ENCODE results near the gene TBC1D12.

Gene TBC1D12

DNA sequence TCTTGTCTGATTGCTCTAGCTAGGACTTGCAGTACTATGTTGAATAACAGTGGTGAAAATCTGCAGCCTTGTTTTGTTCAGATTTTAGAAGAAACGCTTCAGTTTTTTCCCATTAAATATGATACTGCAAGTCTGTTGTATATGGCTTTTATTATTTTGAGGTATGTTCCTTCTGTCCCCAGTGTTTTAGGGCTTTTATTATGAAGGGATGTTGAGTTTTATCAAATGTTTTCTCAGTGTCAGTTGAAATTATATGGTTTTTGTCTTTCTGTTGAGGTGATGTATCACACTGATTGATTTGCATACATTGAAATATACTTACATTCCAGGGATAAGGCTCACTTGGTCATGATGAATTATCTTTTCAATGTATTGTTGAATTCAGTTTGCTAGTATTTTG is 82.8 kb downstream of the TBC1D12 start:
- in situ Hi-C loops (cut with HindIII; ENCODE audit: low sequenced_read_pairs) = no loop called here
- DNase-seq (ENCODE audit: low read depth) = no peak
- no peak overlapping the region for H3K4me3 ChIP-seq (ENCODE audit: low read depth, low read length)
- TF ChIP-seq, protein P1, sequence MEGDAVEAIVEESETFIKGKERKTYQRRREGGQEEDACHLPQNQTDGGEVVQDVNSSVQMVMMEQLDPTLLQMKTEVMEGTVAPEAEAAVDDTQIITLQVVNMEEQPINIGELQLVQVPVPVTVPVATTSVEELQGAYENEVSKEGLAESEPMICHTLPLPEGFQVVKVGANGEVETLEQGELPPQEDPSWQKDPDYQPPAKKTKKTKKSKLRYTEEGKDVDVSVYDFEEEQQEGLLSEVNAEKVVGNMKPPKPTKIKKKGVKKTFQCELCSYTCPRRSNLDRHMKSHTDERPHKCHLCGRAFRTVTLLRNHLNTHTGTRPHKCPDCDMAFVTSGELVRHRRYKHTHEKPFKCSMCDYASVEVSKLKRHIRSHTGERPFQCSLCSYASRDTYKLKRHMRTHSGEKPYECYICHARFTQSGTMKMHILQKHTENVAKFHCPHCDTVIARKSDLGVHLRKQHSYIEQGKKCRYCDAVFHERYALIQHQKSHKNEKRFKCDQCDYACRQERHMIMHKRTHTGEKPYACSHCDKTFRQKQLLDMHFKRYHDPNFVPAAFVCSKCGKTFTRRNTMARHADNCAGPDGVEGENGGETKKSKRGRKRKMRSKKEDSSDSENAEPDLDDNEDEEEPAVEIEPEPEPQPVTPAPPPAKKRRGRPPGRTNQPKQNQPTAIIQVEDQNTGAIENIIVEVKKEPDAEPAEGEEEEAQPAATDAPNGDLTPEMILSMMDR (IDR thresholded peaks at IDR 0.05; ENCODE audit: low read depth, low read length, missing control alignments) = no peak

DNA sequence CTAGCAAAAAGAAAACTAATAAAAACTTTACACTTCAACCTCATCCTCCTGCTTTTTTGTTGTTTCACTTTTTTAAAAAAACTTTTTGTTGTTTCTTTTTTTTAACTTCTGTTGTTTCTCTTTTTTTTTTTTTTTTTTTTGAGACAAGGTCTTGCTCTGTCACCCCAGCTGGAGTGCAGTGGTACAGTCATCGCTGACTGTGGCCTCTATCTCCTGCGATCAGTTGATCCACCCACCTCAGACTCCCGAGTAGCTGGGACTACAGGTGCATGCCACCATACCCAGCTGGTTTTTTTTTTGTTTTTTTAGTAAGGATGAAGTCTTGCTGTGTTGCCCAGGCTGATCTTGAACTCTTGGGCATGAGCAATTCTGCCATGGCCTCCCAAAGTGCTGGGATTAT is 85.2 kb downstream of the TBC1D12 start:
- TF ChIP-seq, protein P1 (IDR thresholded peaks at IDR 0.05; ENCODE audit: low read depth, low read length, missing control alignments) = no peak
- H3K4me3 ChIP-seq (ENCODE audit: low read depth, low read length) = no peak overlapping the region
- in situ Hi-C loops (cut with HindIII; ENCODE audit: low sequenced_read_pairs) = no loop called here
- DNase-seq (ENCODE audit: low read depth) = no peak

GRCh38 chr10:94489107-94489506 is 86.8 kb downstream of the TBC1D12 start:
- H3K4me3 ChIP-seq (ENCODE audit: low read depth, low read length) = no peak overlapping the region
- TF ChIP-seq, protein P1 (IDR thresholded peaks at IDR 0.05; ENCODE audit: low read depth, low read length, missing control alignments) = no peak
- DNase-seq (ENCODE audit: low read depth) = no peak
- in situ Hi-C loops (cut with HindIII; ENCODE audit: low sequenced_read_pairs) = no loop called here

- TF ChIP-seq, protein P1 (IDR thresholded peaks at IDR 0.05; ENCODE audit: low read depth, low read length, missing control alignments) = no peak
- H3K4me3 ChIP-seq (ENCODE audit: low read depth, low read length) = no peak overlapping the region
- in situ Hi-C loops (cut with HindIII; ENCODE audit: low sequenced_read_pairs) = no loop called here
- DNase-seq (ENCODE audit: low read depth) = no peak
Measured at GRCh38 chr10:94489976-94490788, 87.8 kb downstream of the TBC1D12 start.

- in situ Hi-C loops (cut with HindIII; ENCODE audit: low sequenced_read_pairs) = no loop called here
Measured at GRCh38 chr10:94490789-94491039, 88.4 kb downstream of the TBC1D12 start.

GRCh38 chr10:94493463-94493862 is 91.1 kb downstream of the TBC1D12 start:
- TF ChIP-seq, protein P1 (IDR thresholded peaks at IDR 0.05; ENCODE audit: low read depth, low read length, missing control alignments) = no peak
- H3K4me3 ChIP-seq (ENCODE audit: low read depth, low read length) = no peak overlapping the region
- in situ Hi-C loops (cut with HindIII; ENCODE audit: low sequenced_read_pairs) = no loop called here
- no peak for DNase-seq (ENCODE audit: low read depth)

More at GRCh38 chr10:94490789-94491039, 88.4 kb downstream of the TBC1D12 start:
- H3K4me3 ChIP-seq (ENCODE audit: low read depth, low read length) = no peak overlapping the region
- TF ChIP-seq, protein P1 (IDR thresholded peaks at IDR 0.05; ENCODE audit: low read depth, low read length, missing control alignments) = no peak
- no peak for DNase-seq (ENCODE audit: low read depth)

Measured in astrocyte of the cerebellum (primary cell).